ENCODE results near the gene CBLB.

CBLB gene

GRCh38 chr3:105715372-105715771, 153.4 kb downstream of the CBLB start:
- peak in 1 of 2 donors; percentile 70 for DNase-seq
- no CpG with 5 or more reads among the region's 3 CpGs for WGBS (ENCODE audit: extremely low coverage, insufficient coverage, insufficient read length)

GRCh38 chr3:105714453-105714852, 154.4 kb downstream of the CBLB start:
- H3K23ac ChIP-seq (ENCODE audit: low read length), result no peak overlapping the region
- H3K79me2 ChIP-seq (ENCODE audit: control insufficient read depth, insufficient read depth, low read length, poor library complexity), result no peaks in the 10 kb centered on the region
- no peak overlapping the region for H2AFZ ChIP-seq (ENCODE audit: insufficient read depth, low read length, poor library complexity)
- no peak overlapping the region for H3K4me3 ChIP-seq (ENCODE audit: low read depth, low read length)
- no peak overlapping the region for H4K91ac ChIP-seq (ENCODE audit: low read depth, low read length)
- no peak overlapping the region for H3K27ac ChIP-seq (ENCODE audit: low read depth, low read length)
- H3K4ac ChIP-seq (ENCODE audit: low read depth, low read length), result no peak overlapping the region
- no peaks in the 10 kb centered on the region for H3K4me1 ChIP-seq (ENCODE audit: control insufficient read depth in 1 of 2, insufficient read depth in 2 of 2, low read length in 2 of 2)
- no CpG with 5 or more reads among the region's 6 CpGs for WGBS (ENCODE audit: extremely low coverage, insufficient coverage, insufficient read length)
- no peak overlapping the region for H2BK120ac ChIP-seq (ENCODE audit: insufficient read depth, low read length, poor library complexity)
- no peak overlapping the region for H3K18ac ChIP-seq (ENCODE audit: low read length)
- no peak overlapping the region for H2BK12ac ChIP-seq (ENCODE audit: low read length)
- no peaks in the 10 kb centered on the region for H3K27me3 ChIP-seq (ENCODE audit: insufficient read depth, low read length)
- no peak overlapping the region for H2BK5ac ChIP-seq (ENCODE audit: low read depth, low read length, poor library complexity)
- H3K36me3 ChIP-seq (ENCODE audit: control insufficient read depth in 1 of 2, insufficient read depth in 2 of 2, low read length in 2 of 2), result peaks cover 6 to 12% of the 10 kb centered on the region in 2 experiments
- H3K79me1 ChIP-seq (ENCODE audit: low read length), result no peaks in the 10 kb centered on the region
- H3K9ac ChIP-seq (ENCODE audit: low read length), result no peak overlapping the region
- no peak overlapping the region for H4K12ac ChIP-seq (ENCODE audit: low read depth, low read length)
- DNase-seq, result no peak
- H3K9me3 ChIP-seq (ENCODE audit: insufficient read depth, low read depth, low read length), result no peaks in the 10 kb centered on the region
- H3K4me2 ChIP-seq (ENCODE audit: low read length), result no peak overlapping the region
- no peak overlapping the region for H2AK5ac ChIP-seq (ENCODE audit: low read length)
- H4K8ac ChIP-seq (ENCODE audit: low read depth, low read length), result no peak overlapping the region
- no peak overlapping the region for H3K14ac ChIP-seq (ENCODE audit: low read length)

More at GRCh38 chr3:105715372-105715771, 153.4 kb downstream of the CBLB start:
- no peak overlapping the region for H3K4me3 ChIP-seq (ENCODE audit: low read depth, low read length)
- no peak overlapping the region for H3K27ac ChIP-seq (ENCODE audit: low read depth, low read length)
- H4K12ac ChIP-seq (ENCODE audit: low read depth, low read length), result no peak overlapping the region
- H4K91ac ChIP-seq (ENCODE audit: low read depth, low read length), result no peak overlapping the region
- no peaks in the 10 kb centered on the region for H3K79me2 ChIP-seq (ENCODE audit: control insufficient read depth, insufficient read depth, low read length, poor library complexity)
- no peaks in the 10 kb centered on the region for H3K79me1 ChIP-seq (ENCODE audit: low read length)
- H3K14ac ChIP-seq (ENCODE audit: low read length), result no peak overlapping the region
- H2BK12ac ChIP-seq (ENCODE audit: low read length), result no peak overlapping the region
- H2AK5ac ChIP-seq (ENCODE audit: low read length), result no peak overlapping the region
- no peak overlapping the region for H3K4me2 ChIP-seq (ENCODE audit: low read length)
- no peak overlapping the region for H2BK120ac ChIP-seq (ENCODE audit: insufficient read depth, low read length, poor library complexity)
- H3K27me3 ChIP-seq (ENCODE audit: insufficient read depth, low read length), result no peaks in the 10 kb centered on the region
- H2AFZ ChIP-seq (ENCODE audit: insufficient read depth, low read length, poor library complexity), result no peak overlapping the region
- H2BK5ac ChIP-seq (ENCODE audit: low read depth, low read length, poor library complexity), result no peak overlapping the region
- H3K4ac ChIP-seq (ENCODE audit: low read depth, low read length), result no peak overlapping the region
- H3K9ac ChIP-seq (ENCODE audit: low read length), result no peak overlapping the region
- H4K8ac ChIP-seq (ENCODE audit: low read depth, low read length), result no peak overlapping the region
- no peak overlapping the region for H3K18ac ChIP-seq (ENCODE audit: low read length)
- H3K4me1 ChIP-seq (ENCODE audit: control insufficient read depth in 1 of 2, insufficient read depth in 2 of 2, low read length in 2 of 2), result no peaks in the 10 kb centered on the region
- H3K36me3 ChIP-seq (ENCODE audit: control insufficient read depth in 1 of 2, insufficient read depth in 2 of 2, low read length in 2 of 2), result peaks cover 8 to 17% of the 10 kb centered on the region in 2 experiments
- H3K23ac ChIP-seq (ENCODE audit: low read length), result no peak overlapping the region
- no peaks in the 10 kb centered on the region for H3K9me3 ChIP-seq (ENCODE audit: insufficient read depth, low read depth, low read length)

GRCh38 chr3:105708980-105709379, 159.8 kb downstream of the CBLB start:
- no peak overlapping the region for H2AK5ac ChIP-seq (ENCODE audit: low read length)

GRCh38 chr3:105707009-105707408, 161.8 kb downstream of the CBLB start:
- Histone ChIP-seq H2BK12ac (ENCODE audit: low read length) (no peak overlapping the region), H3K23ac (ENCODE audit: low read length) (no peak overlapping the region), H3K36me3 (ENCODE audit: control insufficient read depth in 1 of 2, insufficient read depth in 2 of 2, low read length in 2 of 2) (peaks cover 4 to 6% of the 10 kb centered on the region in 2 experiments), H2BK120ac (ENCODE audit: insufficient read depth, low read length, poor library complexity) (no peak overlapping the region), H2BK5ac (ENCODE audit: low read depth, low read length, poor library complexity) (no peak overlapping the region), H3K27ac (ENCODE audit: low read depth, low read length) (no peak overlapping the region), H3K4me1 (ENCODE audit: control insufficient read depth in 1 of 2, insufficient read depth in 2 of 2, low read length in 2 of 2) (no peaks in the 10 kb centered on the region), H3K9ac (ENCODE audit: low read length) (no peak overlapping the region), H3K4me3 (ENCODE audit: low read depth, low read length) (no peak overlapping the region), H3K79me1 (ENCODE audit: low read length) (no peaks in the 10 kb centered on the region), H3K4ac (ENCODE audit: low read depth, low read length) (no peak overlapping the region), H3K4me2 (ENCODE audit: low read length) (no peak overlapping the region), H4K12ac (ENCODE audit: low read depth, low read length) (no peak overlapping the region), H2AFZ (ENCODE audit: insufficient read depth, low read length, poor library complexity) (no peak overlapping the region), H3K27me3 (ENCODE audit: insufficient read depth, low read length) (no peaks in the 10 kb centered on the region), H3K18ac (ENCODE audit: low read length) (no peak overlapping the region), H4K8ac (ENCODE audit: low read depth, low read length) (no peak overlapping the region), H3K9me3 (ENCODE audit: insufficient read depth, low read depth, low read length) (no peaks in the 10 kb centered on the region), H3K14ac (ENCODE audit: low read length) (no peak overlapping the region), H2AK5ac (ENCODE audit: low read length) (no peak overlapping the region), H3K79me2 (ENCODE audit: control insufficient read depth, insufficient read depth, low read length, poor library complexity) (no peaks in the 10 kb centered on the region), H4K91ac (ENCODE audit: low read depth, low read length) (no peak overlapping the region)
- WGBS (ENCODE audit: extremely low coverage, insufficient coverage, insufficient read length), result no CpG with 5 or more reads among the region's 2 CpGs
- no peak for DNase-seq

More at GRCh38 chr3:105708980-105709379, 159.8 kb downstream of the CBLB start:
- H2BK12ac ChIP-seq (ENCODE audit: low read length), result no peak overlapping the region
- H4K12ac ChIP-seq (ENCODE audit: low read depth, low read length), result no peak overlapping the region
- no peak overlapping the region for H2BK5ac ChIP-seq (ENCODE audit: low read depth, low read length, poor library complexity)
- no peak overlapping the region for H2AFZ ChIP-seq (ENCODE audit: insufficient read depth, low read length, poor library complexity)
- H4K91ac ChIP-seq (ENCODE audit: low read depth, low read length), result no peak overlapping the region
- H3K79me1 ChIP-seq (ENCODE audit: low read length), result no peaks in the 10 kb centered on the region
- no peaks in the 10 kb centered on the region for H3K79me2 ChIP-seq (ENCODE audit: control insufficient read depth, insufficient read depth, low read length, poor library complexity)
- DNase-seq, result no peak
- no peak overlapping the region for H4K8ac ChIP-seq (ENCODE audit: low read depth, low read length)
- no peak overlapping the region for H2BK120ac ChIP-seq (ENCODE audit: insufficient read depth, low read length, poor library complexity)
- H3K9me3 ChIP-seq (ENCODE audit: insufficient read depth, low read depth, low read length), result no peaks in the 10 kb centered on the region
- no peak overlapping the region for H3K4ac ChIP-seq (ENCODE audit: low read depth, low read length)
- no peaks in the 10 kb centered on the region for H3K4me1 ChIP-seq (ENCODE audit: control insufficient read depth in 1 of 2, insufficient read depth in 2 of 2, low read length in 2 of 2)
- H3K18ac ChIP-seq (ENCODE audit: low read length), result no peak overlapping the region
- no peak overlapping the region for H3K14ac ChIP-seq (ENCODE audit: low read length)
- H3K9ac ChIP-seq (ENCODE audit: low read length), result no peak overlapping the region
- WGBS (ENCODE audit: extremely low coverage, insufficient coverage, insufficient read length), result no CpG with 5 or more reads among the region's 1 CpG
- H3K36me3 ChIP-seq (ENCODE audit: control insufficient read depth in 1 of 2, insufficient read depth in 2 of 2, low read length in 2 of 2), result peaks cover 0 to 3% of the 10 kb centered on the region in 2 experiments
- no peak overlapping the region for H3K4me2 ChIP-seq (ENCODE audit: low read length)
- H3K27me3 ChIP-seq (ENCODE audit: insufficient read depth, low read length), result no peaks in the 10 kb centered on the region
- H3K27ac ChIP-seq (ENCODE audit: low read depth, low read length), result no peak overlapping the region
- H3K23ac ChIP-seq (ENCODE audit: low read length), result no peak overlapping the region
- no peak overlapping the region for H3K4me3 ChIP-seq (ENCODE audit: low read depth, low read length)

All from trophoblast cell (in vitro differentiated cells and primary cell).